ENCODE results near the gene PHACTR3.

The PHACTR3 gene

DNA sequence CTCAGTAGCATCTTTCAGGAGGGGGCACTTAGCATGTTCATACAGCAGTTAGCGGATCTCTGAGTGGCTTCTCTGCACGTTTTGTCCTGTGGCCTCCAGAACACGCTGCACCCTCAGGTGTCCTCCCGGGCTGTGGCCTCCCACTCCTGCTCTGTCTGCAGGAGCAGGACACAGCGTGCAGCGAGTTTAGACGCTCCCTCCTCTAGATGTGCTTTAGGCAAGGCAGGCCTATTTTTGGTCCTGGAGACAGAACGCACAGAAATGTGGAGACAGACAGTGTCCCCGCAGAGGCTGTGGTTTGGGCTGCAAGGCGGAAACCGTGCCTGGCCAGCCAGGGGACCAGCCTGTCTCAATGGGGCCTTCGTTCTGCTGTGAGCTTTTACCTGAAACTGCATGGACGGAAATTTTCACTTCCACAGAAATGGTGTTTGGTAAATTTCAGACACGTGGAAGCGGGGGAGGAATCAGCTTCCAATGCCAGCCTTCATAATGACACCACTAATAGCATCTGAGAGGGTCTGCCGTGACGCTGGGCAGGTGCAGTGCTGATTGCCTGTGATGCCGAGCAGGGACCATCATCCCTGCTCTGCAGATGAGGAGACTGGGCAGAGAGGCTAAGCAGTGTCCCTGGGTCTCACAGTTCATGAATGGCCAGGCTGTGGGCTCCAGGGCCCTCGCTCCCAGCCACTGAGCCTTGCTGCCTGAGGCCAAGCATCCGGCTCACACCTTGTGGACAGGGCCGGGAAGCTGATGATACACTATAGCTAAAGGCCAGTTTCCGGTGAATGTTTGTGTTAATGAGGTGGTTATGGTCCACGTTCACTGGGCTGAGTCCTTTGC is 208.2 kb downstream of the PHACTR3 start:
- no peak overlapping the region for H3K27ac ChIP-seq
- TF ChIP-seq, protein P1, sequence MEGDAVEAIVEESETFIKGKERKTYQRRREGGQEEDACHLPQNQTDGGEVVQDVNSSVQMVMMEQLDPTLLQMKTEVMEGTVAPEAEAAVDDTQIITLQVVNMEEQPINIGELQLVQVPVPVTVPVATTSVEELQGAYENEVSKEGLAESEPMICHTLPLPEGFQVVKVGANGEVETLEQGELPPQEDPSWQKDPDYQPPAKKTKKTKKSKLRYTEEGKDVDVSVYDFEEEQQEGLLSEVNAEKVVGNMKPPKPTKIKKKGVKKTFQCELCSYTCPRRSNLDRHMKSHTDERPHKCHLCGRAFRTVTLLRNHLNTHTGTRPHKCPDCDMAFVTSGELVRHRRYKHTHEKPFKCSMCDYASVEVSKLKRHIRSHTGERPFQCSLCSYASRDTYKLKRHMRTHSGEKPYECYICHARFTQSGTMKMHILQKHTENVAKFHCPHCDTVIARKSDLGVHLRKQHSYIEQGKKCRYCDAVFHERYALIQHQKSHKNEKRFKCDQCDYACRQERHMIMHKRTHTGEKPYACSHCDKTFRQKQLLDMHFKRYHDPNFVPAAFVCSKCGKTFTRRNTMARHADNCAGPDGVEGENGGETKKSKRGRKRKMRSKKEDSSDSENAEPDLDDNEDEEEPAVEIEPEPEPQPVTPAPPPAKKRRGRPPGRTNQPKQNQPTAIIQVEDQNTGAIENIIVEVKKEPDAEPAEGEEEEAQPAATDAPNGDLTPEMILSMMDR (IDR thresholded peaks at IDR 0.05), result no peak
- no peak for TF ChIP-seq ZFX (IDR thresholded peaks at IDR 0.05; ENCODE audit: borderline replicate concordance)

DNA sequence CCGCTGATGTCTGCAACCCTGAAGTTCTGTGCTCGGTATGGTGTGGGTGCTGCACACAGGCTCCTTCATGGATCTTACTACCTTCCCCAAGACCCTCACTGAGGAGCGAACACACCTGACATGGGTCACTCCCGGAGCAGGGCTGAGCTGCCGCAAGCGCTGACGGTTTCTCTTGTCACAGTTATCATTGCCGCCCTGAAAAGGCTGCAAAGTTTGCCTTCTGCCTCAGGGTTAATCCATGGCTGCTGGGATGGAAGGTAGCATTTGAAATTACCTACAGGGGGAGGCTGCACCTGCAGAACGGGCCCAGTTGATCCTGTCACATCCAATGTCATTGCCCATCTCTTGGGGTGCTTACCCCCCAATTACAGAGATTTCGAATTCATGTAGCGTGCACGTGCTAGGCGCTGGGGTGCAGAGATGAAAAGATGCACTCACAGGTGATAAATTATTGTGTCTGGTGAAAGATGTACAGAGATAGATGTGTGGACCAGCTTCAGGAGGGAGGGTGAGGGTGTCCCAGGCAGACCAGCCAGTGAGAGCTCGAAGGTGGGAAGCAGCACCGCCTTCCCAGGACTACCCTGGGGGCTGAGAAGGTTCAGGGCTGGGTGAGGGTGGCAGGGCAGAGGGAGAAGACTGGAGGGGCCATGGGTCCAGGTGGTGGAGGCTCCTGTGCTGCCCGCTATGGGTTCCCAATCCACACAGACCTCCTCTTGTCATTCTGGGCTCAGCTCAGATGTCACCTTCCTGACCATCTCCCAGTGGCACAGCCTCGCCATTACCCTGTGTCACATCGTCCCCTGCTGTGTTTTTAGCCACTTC is 209.0 kb downstream of the PHACTR3 start:
- no peak overlapping the region for H3K27ac ChIP-seq
- no peak for TF ChIP-seq ZFX (IDR thresholded peaks at IDR 0.05; ENCODE audit: borderline replicate concordance)
- TF ChIP-seq, protein P1 (IDR thresholded peaks at IDR 0.05), result no peak

DNA sequence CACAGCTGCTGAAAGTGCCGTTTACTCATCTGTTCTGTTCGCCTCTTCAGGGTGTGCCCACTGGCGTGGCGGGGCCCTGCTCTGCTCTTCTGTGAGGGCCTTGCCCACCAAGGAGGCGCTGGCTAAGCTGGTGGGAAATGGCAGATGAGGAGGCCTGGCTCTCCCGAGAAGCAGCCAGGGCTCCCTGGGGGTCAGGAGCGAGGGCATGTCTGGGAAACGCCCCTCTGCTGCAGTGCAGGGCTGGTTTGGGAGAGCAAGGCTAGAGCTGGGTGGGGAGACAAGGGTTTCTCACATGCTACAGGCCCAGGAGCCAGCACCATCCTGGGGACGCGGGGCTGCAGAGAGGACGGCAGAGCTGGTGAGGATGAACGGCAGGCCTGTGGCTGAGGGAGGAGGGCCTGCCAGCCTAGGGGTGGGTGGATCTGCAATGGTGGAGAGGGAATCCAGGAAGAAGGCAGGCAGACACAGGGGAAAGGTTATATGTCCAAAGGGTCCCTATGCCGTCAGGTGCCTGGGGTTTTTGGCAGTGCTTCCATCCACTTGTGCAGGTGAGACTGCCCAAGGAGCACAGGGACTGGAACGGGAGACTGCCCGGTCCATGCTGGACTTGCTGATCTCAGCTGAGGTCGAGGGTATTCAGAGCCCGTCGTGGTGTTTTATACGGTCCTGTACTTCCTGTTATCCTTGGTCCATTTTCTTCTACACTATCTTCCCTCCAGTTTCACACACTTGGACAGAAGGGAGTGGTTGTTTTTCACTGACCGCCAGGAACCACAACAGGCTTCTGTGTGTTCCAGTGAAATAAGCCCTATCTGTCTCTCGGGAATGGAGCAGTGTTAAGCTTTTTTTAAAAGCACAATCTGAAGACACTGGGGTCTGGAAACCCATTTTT is 209.9 kb downstream of the PHACTR3 start:
- H3K27ac ChIP-seq, result no peak overlapping the region
- no peak for TF ChIP-seq ZFX (IDR thresholded peaks at IDR 0.05; ENCODE audit: borderline replicate concordance)
- TF ChIP-seq, protein P1 (IDR thresholded peaks at IDR 0.05), result no peak

DNA sequence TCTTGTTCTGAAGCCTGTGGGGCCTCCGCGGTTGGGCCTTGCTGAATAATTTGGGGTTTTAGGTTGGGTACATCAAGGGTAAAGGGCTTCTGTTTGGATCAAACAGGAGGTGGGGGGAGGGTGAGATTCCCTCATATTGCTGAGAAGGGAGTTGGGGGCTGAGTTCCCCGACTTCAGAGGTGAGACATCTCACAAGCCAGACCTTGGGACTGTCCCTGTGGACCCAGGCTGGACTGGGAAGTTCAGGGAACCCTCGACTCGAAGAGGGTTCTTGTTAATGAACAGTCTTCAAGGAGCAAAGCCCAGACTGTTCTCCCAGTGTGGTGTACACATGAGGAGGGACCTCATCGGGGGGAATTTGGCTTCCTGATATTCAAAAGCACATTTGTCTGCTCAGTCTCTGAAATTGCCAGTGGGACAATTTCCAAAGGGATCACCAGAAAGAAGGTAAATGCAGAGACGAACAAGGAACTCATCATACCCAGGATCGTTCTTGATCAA is 210.6 kb downstream of the PHACTR3 start:
- H3K27ac ChIP-seq, result no peak overlapping the region
- TF ChIP-seq, protein P1 (IDR thresholded peaks at IDR 0.05), result no peak
- no peak for TF ChIP-seq ZFX (IDR thresholded peaks at IDR 0.05; ENCODE audit: borderline replicate concordance)

DNA sequence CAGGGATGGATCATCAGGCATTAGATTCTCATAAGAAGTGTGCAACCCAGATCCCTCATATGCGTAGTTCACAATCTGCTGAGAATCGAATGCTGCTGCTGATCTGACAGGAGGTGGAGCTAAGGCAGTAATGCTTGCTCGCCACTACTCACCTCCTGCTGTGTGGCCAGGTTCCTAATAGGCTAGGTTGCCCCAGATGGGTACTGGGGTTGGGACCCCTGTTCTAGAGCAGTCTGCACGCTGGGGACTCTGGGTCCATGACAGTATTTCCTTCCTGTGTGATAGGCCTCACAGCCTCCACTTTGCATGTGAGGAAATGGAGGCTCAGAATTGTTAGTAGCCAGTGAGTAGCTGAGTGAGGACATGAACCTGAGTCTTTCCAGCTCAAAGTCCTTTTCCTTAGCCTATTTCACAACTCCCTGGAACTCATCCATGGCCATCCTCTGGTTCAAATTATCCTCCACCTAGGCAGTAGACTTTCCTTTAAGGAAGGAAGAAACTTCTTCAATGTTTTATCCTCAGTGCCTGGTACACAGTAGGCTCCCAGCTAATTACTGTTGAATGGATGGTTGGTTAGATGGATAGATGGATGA is 211.9 kb downstream of the PHACTR3 start:
- no peak overlapping the region for H3K27ac ChIP-seq
- TF ChIP-seq, protein P1 (IDR thresholded peaks at IDR 0.05), result no peak
- TF ChIP-seq ZFX (IDR thresholded peaks at IDR 0.05; ENCODE audit: borderline replicate concordance), result no peak

DNA sequence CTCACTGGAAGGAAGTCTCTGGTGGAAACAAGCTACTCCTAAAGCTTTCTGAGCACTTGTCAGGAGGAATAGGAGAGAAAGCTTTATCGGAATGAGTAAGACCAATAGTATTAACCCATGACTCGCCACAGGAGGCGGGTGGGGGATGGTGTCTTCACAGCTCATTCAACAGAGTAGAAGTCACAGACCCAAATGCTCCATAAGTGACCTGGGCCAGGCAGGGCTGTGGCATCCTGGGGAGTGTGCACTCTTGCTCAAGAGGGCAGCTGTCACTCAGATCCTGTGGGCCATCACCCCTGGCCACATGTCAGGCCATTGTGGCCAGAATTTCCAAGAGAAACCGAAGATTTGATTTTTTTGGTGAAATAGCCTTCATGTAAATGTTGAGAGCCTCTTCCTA is 213.1 kb downstream of the PHACTR3 start:
- TF ChIP-seq, protein P1 (IDR thresholded peaks at IDR 0.05), result no peak
- TF ChIP-seq ZFX (IDR thresholded peaks at IDR 0.05; ENCODE audit: borderline replicate concordance), result no peak
- no peak overlapping the region for H3K27ac ChIP-seq
